CD4-positive, alpha-beta T cell treated with Interleukin-17A for 1 hour (primary cell): Measurements from ENCODE around the gene SERINC4.
"Not testable (repeated sequence)": the region's sequence is repeated elsewhere in the genome, so short reads cannot be mapped to it uniquely, and the experiment has no call there.

ENCODE experiments used
- DNase-seq: peaks from one replicate; pipeline ENCODE4 v3.0.0-alpha.2; 2020

The SERINC4 gene

DNA sequence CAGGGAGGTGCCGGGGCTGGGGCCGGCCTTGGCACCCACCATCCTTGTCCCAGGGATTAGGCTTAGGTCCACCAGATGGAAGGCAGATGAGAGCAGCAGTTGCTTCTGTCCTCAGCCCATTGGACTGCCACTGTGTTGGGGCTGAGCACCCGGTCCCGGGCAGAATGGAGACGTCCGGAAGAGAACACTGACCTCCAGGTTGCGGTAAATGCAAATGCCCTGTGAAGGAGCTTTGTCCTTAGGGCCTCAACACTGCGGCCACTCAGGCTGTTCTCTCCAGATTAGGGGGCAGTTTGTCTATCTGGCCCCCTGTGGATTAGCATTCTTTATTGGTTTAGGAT is at the start of gene SERINC4:
SERINC4 (minus strand) TSS at position 276 of the 341 bp plus-strand sequence; CDS start at position 42, 234 bp downstream.
- no peak for DNase-seq

DNA sequence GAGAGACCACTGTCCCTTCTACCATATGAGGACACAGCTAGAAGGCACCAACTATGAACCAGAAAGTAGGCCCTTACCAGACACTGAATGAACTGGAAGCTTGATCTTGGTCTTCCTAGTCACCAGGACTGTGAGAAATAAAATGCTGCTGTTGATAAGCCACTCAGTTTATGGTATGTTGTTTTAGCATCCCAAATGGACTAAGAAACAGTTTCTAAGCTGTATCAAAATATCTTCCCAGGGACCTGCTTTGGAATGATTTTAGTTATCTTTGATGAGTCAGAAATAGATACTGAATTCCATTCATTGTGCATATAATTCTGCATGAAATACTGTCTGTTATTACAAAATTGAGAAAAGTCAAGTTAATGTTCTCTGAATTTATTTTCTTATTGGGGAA is 45.4 kb upstream of the SERINC4 start:
- DNase-seq = no peak

DNA sequence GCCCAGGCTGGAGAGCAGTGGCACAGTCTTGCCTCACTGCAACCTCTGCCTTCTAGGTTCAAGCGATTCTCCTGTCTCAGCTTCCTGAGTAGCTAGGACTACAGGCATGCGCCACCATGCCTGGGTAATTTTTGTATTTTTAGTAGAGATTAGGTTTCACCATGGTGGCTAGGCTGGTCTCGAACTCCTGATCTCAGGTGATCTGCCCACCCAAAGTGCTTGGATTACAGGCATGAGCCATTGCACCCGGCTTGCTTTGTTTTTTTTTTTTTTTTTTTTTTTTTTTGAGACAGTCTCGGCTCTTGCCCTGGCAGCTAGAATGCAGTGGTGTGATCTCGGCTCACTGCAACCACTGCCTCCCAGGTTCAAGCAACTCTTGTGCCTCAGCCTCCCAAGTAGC is 32.5 kb upstream of the SERINC4 start:
- not testable (repeated sequence) for DNase-seq

DNA sequence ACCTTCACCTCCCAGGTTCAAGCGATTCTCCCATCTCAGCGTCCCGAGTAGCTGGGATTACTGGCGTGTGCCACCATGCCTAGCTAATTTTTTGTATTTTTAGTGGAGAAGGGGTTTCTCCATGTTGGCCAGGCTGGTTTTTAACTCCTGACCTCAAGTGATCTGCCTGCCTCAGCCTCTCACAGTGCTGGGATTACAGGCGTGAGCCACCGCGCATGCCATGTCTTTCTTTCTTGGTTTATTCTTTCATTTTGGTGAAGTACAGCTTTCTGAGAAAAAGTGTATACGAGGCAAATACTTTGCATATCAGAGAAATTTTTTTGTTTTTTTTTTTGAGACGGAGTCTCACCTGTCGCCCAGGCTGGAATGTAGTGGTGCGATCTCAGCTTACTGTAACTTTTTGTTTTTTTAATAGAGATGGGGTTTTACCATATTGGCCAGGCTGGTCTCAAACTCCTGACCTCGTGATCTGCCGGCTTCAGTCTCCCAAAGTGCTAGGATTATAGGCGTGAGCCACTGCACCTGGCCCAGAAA is 31.6 kb upstream of the SERINC4 start:
- not testable (repeated sequence) for DNase-seq

DNA sequence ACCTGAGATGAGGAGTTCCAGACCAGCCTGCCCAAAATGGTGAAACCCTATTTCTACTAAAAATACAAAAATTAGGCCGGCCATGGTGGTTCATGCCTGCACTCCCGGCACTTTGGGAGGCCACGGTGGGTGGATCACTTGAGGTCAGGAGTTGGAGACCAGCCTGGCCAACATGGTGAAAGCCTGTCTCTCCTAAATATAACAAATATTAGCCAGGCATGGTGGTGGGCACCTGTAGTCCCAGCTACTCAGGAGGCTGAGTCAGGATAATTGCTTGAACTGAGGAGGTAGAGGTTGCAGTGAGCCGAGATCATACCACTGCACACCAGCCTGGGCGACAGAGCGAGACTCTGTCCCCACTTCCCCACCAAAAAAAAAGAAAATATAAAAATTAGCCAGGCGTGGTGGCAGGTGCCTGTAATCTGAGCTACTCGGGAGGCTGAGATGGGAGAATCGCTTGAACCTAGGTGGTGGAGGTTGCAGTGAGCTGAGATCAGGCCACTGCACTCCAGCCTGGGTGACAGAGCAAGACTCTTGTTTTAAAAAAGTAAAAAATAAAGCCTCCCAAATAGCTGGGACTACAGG is 30.8 kb upstream of the SERINC4 start:
- DNase-seq = not testable (repeated sequence)

DNA sequence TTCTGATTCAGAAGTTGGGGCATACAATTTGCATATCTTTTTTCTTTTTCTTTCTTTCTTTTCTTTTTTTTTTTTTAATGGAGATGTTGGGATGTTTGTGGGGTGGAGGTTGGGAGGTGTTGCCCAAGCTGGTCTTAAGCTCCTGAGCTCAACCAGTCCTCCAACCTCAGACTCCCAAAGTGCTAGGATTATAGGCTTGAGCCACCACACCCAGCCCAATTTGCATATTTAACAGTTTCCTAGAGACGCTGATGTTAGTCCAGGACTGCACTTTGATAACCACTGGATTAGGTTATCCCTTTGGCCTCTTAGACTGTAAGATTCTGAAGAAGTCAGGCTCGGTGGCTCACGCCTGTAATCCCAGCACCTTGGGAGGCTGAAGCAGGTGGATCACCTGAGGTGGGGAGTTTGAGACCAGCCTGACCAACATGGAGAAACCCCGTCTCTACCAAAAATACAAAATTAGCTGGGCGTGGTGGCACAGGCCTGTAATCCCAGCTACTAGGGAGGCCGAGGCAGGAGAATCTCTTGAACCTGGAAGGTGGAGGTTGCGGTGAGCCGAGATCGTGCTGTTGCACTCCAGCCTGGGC is 30.0 kb upstream of the SERINC4 start:
- not testable (repeated sequence) for DNase-seq

DNA sequence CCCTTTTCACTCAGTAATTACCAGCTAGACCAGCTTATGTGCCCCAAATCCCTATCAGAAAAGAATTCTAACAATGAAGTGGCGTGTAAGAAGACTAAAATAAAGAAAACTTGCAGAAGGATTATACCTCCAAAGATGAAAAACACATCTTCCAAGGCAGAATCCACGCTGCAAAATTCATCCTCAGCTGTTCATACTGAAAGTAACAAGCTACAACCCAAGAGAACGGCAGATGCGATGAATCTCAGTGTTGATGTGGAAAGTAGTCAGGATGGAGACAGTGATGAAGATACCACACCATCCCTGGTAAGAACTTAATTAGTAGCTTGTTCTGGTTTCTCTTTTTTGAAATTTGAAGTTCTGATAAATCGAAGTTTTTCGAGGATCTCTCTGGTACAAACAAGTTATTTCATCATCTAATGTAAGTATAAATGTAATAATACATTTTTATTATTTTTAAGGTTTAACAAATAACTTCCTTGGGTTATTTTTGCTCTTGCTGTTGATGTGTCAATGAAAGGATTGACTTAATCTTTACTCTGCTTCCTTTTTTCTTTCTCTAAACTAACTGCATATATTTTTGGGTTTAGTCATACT is 28.1 kb upstream of the SERINC4 start:
- peak; percentile 30 for DNase-seq

DNA sequence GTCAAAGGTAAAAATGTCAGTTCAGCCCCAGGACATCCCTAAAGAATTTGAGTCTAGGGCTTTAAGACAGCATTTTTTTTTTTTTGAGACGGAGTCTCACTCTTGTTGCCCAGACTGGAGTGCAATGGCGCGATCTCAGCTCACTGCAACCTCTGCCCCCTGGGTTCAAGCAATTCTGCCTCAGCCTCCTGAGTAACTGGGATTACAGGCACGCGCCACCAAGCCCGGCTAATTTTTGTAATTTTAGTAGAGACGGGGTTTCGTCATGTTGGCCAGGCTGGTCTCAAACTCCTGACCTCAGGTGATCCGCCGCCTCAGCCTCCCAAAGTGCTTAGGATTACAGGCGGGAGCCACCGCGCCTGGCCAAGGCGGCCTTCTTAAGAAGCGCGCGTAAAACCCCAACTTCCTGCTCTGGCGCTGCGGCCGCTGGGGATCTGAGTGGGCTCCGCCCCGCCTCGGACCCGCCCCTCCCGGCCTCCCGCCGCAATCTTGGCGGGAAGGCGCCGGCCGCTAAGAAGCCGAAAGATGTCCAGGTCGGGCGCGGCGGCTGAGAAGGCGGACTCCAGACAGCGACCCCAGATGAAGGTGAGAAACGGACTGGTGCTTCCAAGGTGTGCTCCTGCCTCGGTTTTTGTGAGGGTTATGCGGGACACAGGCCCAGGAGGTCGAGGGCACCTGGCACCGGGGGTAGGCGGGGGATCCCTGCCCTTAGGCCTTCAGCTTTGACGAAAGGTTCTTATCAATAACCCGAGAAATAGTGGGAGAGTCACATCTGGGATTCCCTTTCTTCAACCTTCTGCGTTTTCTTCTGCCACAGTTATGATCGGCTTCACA is 26.7 kb upstream of the SERINC4 start, which contains the start of gene WDR76:
WDR76 (plus strand) TSS at position 495 of the 834 bp plus-strand sequence; CDS start at position 526, 31 bp downstream.
- DNase-seq = peak; percentile 76

DNA sequence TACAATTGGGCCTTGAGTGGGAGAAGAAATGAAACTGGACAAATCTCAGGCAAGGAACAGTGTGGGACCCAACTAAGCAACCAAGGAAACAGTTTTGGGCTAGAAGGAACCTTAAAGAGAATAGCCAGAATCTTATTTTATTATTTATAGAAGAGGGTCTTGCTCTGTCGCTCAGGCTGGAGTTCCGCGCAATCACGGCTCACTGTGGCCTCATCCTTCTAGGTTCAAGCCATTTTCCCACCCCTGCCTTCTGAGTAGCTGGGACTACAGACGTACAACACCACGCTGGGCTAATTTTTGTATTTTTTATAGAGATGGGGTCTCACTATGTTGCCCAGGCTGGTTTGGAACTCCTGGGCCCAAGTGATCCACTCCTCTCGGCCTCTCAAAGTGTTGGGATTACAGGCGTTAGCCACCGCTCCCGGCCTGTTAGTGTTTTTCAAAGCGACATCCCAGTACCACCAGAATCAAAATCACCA is 26.0 kb upstream of the SERINC4 start:
- no peak for DNase-seq

DNA sequence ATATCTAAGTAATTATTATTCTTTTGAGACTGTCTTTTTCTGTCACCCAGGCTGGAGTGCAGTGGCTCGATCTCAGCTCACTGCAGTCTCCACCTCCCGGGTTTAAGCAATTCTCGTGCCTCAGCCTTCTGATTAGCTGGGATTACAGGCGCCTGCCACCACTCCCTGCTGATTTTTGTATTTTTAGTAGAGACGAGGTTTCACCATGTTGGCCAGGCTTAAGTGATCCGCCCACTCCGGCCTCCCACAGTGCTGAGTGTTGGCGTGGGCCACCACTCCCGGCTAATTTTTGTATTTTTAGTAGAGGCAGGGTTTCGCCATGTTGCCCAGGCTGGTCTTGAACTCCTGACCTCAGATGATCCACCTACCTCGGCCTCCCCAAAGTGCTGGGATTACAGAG is 25.3 kb upstream of the SERINC4 start:
- DNase-seq = not testable (repeated sequence)

DNA sequence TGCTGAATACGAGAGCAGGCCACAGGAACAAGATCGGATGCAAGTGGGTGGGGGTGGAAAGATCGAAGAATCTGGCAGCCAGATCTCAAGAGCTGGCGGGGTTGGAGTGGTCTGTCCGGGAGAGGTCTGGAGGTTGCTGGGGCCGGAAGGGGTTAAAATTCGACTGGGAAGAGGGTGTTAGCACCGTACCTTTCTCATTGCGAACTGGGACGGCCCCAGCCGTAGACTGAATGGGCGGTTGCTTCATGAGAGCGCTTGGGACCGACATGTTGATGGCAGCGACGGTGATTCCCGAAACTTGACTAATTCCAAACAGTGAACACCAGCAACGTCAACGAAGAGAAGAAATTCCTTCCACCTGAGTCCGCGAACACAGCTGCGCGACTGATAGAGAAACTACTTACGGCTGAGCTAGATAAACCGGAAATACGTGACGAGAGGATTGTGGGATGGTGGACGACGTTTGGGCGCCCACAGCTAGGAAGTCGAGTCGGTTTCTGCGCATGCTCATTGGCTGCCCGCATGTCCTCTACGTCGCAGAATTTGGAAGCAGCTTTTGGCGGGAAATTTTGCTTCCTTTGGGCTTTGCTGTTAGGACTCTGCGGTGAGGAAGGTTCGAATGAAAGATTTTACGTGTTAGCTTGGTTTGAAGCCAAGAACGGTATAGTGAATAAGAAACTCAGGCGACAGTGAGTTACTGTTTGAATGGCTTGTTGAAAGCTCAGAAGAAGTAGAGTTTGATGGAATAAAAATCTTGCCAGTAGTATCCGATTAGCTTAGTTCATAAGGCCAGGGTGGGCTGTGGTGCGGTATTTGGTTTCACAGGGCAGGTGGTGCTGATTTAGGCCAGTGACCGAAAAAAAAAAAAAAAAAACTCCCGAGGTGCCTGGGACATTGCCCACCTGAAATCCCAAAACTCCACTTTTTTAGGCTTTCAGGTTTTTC is 24.6 kb upstream of the SERINC4 start, which contains the start of gene MFAP1:
MFAP1 (minus strand) TSS at position 389 of the 945 bp plus-strand sequence; CDS start at position 268, 121 bp downstream.
- DNase-seq = peak; percentile 96

DNA sequence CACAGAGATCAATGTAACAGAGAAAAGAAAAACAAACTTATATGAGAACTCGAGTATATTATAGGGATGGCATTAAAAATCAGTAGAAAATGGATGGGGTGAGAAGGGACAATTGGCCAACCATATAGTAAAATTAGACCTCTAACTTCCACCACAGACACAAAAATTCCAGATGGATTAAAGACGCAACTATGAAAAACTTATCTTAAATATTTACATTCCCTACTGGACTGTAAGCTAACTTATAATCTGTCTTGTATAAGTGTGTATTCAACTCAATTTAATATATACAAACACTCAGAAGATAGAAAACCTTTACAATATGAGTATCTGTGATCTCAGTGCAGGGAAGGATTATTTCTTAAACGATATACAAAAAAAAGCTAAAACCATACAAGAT is 21.5 kb upstream of the SERINC4 start:
- no peak for DNase-seq

DNA sequence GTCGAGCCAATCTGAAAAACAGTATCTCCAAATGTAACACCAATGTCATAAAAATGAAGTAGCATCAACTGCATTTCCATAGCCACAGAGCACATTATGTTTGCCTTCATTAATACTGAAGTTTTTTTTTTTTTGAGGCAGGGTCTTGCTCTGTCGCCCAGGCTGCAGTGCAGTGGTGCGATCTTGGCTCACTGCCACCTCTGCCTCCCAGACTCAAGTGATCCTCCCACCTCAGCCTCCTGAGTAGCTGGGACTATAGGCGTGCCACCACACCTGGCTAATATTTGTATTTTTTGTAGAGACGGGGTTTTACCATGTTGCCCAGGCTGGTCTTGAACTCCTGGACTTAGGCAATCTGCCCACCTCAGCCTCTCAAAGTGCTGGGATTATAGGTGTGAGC is 15.0 kb upstream of the SERINC4 start:
- DNase-seq = not testable (repeated sequence)

DNA sequence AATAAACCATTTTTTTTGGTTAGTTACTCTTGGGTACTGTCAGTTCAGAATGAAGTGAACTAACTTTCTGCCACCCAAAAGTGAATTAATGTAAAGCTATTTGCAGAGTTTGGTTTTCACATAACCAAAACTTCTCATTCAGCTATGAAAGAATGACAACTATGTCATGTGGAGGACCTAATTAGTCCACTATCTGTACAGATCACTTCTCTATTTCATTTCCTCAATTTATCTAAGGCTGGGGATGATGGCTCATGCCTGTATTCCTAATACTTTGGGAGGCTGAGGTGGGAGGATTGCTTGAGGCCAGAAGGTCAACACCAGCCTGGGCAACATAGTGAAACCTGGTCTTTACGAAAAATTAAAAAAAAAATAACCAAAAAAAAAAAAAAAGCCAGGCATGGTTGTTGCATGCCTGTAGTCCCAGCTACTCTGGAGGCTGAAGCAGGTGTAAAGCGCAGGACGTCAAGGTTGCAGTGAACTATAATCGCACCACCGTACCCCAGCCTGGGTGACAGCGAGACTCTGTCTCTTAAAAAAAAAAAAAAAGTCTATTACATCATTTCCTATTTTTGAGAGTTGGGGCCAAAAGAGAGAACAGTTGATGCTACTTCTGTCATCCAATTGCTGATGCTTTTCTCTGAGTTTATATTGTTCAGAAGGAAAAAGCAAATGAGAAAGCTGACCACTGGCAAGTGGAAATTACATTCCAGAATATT is 9.1 kb upstream of the SERINC4 start:
- DNase-seq = no peak

DNA sequence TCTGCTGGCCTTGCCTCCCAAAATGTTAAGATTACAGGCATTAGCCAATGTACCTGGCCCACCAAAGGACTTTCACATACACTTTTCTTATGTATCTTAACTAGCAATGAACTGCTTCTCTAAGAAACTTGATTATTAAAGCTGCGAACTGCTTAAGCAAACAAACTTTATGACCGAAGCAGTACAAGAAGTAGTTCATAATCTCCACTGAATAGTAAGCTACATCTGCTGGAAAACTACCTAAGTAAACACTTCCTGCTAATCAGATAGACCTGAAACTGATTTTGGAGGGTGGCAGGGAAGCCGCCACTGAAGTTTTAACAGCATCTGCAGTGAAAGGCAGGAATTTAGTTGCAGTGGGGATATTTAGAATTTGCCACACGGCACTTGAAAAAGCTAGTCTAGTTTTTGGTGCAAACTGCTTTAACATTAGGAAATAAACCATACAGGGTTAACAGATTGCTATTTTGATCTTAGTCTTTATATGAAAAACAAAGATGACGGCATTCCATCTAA is 8.5 kb upstream of the SERINC4 start:
- no peak for DNase-seq

DNA sequence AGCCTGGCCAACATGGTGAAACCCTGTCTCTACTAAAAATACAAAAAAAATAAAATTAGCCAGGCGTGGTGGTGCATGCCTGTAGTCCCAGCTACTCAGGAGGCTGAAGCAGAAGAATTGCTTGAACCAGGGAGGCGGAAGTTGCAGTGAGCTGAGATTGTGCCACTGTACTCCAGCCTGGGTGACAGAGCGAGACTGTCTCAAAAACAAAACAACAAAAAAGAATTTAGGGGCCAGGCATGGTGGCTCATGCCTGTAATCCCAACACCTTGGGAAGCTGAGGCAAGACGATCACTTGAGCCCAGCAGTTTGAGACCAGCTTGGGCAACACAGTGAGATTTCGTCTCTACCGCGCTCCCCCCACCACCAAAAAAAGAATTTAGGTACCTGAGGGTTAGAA is 2.7 kb upstream of the SERINC4 start:
- not testable (repeated sequence) for DNase-seq

DNA sequence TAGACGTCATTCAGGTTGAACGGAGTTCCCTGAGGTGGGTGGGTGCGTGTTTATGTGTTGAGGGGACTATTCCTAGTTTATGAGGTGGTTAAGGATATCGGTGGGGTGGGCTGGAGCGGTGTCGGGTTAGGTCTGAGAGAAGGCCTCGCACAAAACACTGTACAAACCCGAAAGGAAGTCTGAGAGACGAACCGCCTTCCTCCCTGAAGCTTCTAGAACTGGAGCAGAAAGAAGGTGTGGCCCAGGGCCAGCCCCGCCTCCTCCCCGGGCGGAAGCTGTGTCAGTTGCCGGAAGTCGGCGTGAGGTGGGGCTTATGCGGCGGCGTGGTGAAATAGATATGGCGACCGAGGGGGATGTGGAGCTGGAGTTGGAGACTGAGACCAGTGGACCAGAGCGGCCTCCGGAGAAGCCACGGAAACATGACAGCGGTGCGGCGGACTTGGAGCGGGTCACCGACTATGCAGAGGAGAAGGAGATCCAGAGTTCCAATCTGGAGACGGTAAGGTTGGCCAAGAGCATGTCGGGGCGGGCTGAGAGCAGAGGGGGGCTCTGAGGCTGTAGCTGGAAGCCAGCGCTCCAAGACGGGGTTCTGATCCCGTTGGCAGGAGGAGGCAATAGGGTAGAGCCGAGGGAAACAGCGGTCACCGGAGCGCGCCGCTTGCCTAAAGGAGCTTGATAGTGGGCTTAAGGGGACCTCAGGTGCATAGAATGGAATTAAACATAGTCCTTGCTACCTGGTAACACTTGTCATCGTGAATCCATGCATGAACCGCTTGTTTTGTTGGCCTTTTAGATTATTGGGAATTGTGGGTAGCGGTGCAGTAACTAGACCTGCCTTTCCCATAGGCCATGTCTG is 494 bp upstream of the SERINC4 start, which contains the start of gene HYPK:
HYPK (plus strand) TSS at position 314 of the 856 bp plus-strand sequence; CDS start at position 338, 24 bp downstream.
- peak; percentile 95 for DNase-seq

DNA sequence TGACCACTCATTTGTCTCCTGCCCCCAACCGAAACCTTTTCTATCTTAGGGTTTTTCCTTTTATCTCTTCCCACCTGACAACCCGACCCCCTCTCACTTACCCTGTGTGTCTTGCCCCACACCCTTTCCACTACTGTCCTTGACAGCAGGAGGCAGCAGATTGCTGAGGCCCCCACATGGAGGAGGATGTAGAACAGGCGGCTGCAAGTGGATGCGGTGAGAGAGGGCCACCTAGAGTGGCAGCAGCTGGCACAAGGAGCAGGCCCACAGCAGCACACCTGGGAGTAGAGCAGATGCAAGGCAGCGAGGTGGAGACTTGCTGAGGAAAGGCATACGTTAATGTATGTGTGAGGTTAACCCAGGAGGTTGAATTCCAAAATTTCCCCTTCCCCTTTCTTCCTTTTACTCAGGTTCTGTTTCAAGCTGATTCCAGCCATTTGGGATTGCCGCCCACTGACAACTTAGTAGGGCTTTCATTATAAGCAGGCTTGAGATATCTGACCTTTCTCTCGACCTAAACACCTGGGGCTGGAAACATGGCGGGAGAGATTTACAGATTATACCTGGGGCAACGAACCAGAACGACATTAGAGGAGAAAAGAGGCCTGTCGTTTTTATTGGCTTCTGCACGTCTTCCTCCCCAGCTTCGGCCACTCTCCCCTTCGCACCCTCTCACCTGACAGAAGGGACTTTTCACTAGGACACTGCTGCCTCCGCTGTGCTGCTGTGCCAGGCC is 643 bp downstream of the SERINC4 start:
- DNase-seq = no peak

DNA sequence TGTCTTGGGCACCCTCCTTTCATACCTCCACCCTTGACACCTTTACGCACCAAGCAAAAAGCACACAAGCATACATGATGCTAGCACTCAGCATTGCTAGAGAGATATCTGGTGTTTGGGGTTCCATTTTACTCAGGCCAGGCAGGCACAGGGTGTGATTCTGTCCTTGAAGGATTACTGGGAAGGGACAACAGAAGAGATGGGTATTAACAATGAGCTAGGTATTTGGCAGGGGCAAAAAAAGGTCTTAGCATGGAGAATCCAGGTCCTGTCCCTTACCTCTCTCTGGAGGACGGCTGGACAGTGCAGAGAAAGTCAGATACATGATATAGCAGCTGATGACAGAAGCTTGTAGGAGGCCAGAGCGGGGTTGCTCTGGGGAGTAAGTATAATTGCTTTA is 3.5 kb downstream of the SERINC4 start:
- DNase-seq = no peak
